Liver (tissue), 3 donors: ENCODE data around the gene SLC22A3.

Source experiments
- CTCF ChIP-seq: fragments of 150-350 bp; IDR thresholded peaks from 2 replicates; pipeline ENCODE4 v1.5.1; 2017; ENCODE audit warnings: improper control_type of control experiment, low read depth, low read length; ENCODE audit not compliant: missing input control
- HNF4A ChIP-seq, 2 donors: conservative IDR thresholded peaks; 2 replicates each; pipeline ENCODE4 v1.6.1; 2016; ENCODE audit warnings: antibody characterized with exemption in 2 of 2, mild to moderate bottlenecking in 2 of 2
- HNF4G ChIP-seq: IDR thresholded peaks from 2 replicates; pipeline ENCODE4 v1.6.1; 2016; ENCODE audit warnings: antibody characterized with exemption
- JUND ChIP-seq, 2 donors: IDR thresholded peaks; 2 replicates each; pipeline ENCODE4 v1.6.1; 2016; ENCODE audit warnings: antibody characterized with exemption in 2 of 2
- MAX ChIP-seq: IDR thresholded peaks from 2 replicates; pipeline ENCODE4 v1.6.1; 2016; ENCODE audit warnings: antibody characterized with exemption
- REST ChIP-seq: IDR thresholded peaks from 2 replicates; pipeline ENCODE4 v1.6.1; 2016; ENCODE audit warnings: antibody characterized with exemption, mild to moderate bottlenecking
- SP1 ChIP-seq: IDR thresholded peaks from 2 replicates; pipeline ENCODE4 v1.6.1; 2018; ENCODE audit warnings: antibody characterized with exemption, mild to moderate bottlenecking
- TAF1 ChIP-seq: conservative IDR thresholded peaks from 2 replicates; pipeline ENCODE4 v1.6.1; 2016; ENCODE audit warnings: antibody characterized with exemption, mild to moderate bottlenecking
- YY1 ChIP-seq: IDR thresholded peaks from 2 replicates; pipeline ENCODE4 v1.6.1; 2016; ENCODE audit warnings: antibody characterized with exemption, mild to moderate bottlenecking
- donor health status: healthy.
- donor health status: healthy.

DNA sequence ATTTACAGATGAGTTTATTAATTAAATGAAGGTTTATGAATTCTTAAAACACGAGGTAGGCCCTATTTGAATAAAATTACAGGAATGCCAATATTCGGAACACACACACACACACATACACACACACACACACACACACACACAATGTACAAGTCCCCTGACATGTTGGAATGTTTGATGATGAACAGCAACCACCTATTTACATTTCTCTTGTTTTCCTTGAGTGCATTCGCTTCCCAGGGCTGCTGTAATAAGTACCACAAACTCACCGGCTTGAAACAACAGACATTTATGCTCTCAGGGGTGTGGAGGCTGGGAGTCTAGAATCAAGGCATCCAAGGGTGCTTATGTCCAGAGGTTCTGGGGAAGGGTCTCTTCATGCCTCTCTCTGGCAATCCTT lies 90.3 kb downstream of the SLC22A3 start:
- no peak for TF ChIP-seq CTCF
- no peak for TF ChIP-seq JUND (IDR thresholded peaks at IDR 0.05)
- no peak for TF ChIP-seq SP1
- no peak for TF ChIP-seq TAF1
- no peak for TF ChIP-seq HNF4A (conservative IDR thresholded peaks at IDR 0.05)
- no peak for TF ChIP-seq HNF4G
- TF ChIP-seq YY1, result no peak
- no peak for TF ChIP-seq MAX
- TF ChIP-seq REST, result no peak
